Fibroblast of skin of scalp (primary cell): Measurements from ENCODE around the gene PRSS1.
A peak's percentile ranks its signal among the peaks of the same experiment; 100 is the strongest.
"Not testable (repeated sequence)": the region's sequence is repeated elsewhere in the genome, so short reads cannot be mapped to it uniquely, and the experiment has no call there.

ENCODE experiments used
- DNase-seq: peaks from one replicate; pipeline ENCODE4 v3.0.0-alpha.2; 2013

PRSS1 gene

GRCh38 chr7:142773937-142774744 is 24.9 kb downstream of the PRSS1 start:
- no peak for DNase-seq

GRCh38 chr7:142774826-142775225 is 25.6 kb downstream of the PRSS1 start:
- DNase-seq = peak; percentile 34

GRCh38 chr7:142775351-142776115 is 26.3 kb downstream of the PRSS1 start:
- not testable (repeated sequence) for DNase-seq

GRCh38 chr7:142776206-142776844 is 27.1 kb downstream of the PRSS1 start:
- DNase-seq = peak; percentile 15

- not testable (repeated sequence) for DNase-seq
These were observed 27.6 kb downstream of the PRSS1 start for GRCh38 chr7:142776845-142777225.

- no peak for DNase-seq
These were observed 28.0 kb downstream of the PRSS1 start for GRCh38 chr7:142777318-142777717.

GRCh38 chr7:142782922-142783900 is 33.9 kb downstream of the PRSS1 start:
- DNase-seq = peak; percentile 91

GRCh38 chr7:142784096-142784495 is 34.8 kb downstream of the PRSS1 start:
- no peak for DNase-seq

- no peak for DNase-seq
These were observed 35.4 kb downstream of the PRSS1 start for GRCh38 chr7:142784716-142785115.

- no peak for DNase-seq
These were observed 36.6 kb downstream of the PRSS1 start for GRCh38 chr7:142785841-142786250.

- no peak for DNase-seq
These were observed 37.9 kb downstream of the PRSS1 start for GRCh38 chr7:142787034-142787768.

GRCh38 chr7:142787783-142788182 is 38.5 kb downstream of the PRSS1 start:
- DNase-seq = no peak

GRCh38 chr7:142788303-142789289 is 39.3 kb downstream of the PRSS1 start:
- no peak for DNase-seq

GRCh38 chr7:142789441-142789840 is 40.2 kb downstream of the PRSS1 start:
- no peak for DNase-seq

- DNase-seq = no peak
These were observed 40.8 kb downstream of the PRSS1 start for GRCh38 chr7:142790056-142790455.

GRCh38 chr7:142790555-142790954 is 41.3 kb downstream of the PRSS1 start:
- DNase-seq = peak; percentile 20

- DNase-seq = no peak
These were observed 42.2 kb downstream of the PRSS1 start for GRCh38 chr7:142791502-142791901.

GRCh38 chr7:142792129-142792528 is 42.9 kb downstream of the PRSS1 start:
- no peak for DNase-seq

GRCh38 chr7:142792593-142792992 is 43.3 kb downstream of the PRSS1 start:
- no peak for DNase-seq

- DNase-seq = no peak
These were observed 43.9 kb downstream of the PRSS1 start for GRCh38 chr7:142793156-142793555.
